Endothelial cell of umbilical vein (primary cell): ENCODE measurements around the gene KDM4C. TPM values are rescaled to one million over a fixed set of nuclear protein-coding genes. Genes with fewer than 3 reads are reported as not detected.

Source experiments
- BruUV-seq: library from RNA; stranded (reverse); fragments of 400-500 nt; replicated peaks from 2 replicates; lab custom pipeline; 2021; lab: Mats Ljungman, UMichigan
- CTCF ChIA-PET: fragments of 300-600, 350-600 bp; sonication (Branson Sonifier 250); formaldehyde crosslinking; loops from one replicate; lab custom pipeline; 2021; ENCODE audit warnings: antibody characterized with exemption, inconsistent platforms; lab: Charles Lee
- POLR2A ChIA-PET: fragments of 300-600, 350-600 bp; sonication (Branson Sonifier 250); formaldehyde crosslinking; loops from one replicate; lab custom pipeline; 2021; ENCODE audit warnings: antibody characterized with exemption, inconsistent platforms; lab: Charles Lee
- DNase-seq: peaks from one replicate; pipeline ENCODE4 v3.0.0-alpha.2; 2011; ENCODE audit warnings: low read depth, low spot score
- FAIRE-seq: peaks from 2 replicates; lab custom pipeline; 2011; peaks lifted over from hg19 to GRCh38; lab: Jason Lieb, UNC
- H2AFZ ChIP-seq: 2 replicates; pipeline ENCODE4 v1.6.0; 2012; ENCODE audit warnings: low read depth, low read length, control low read depth, inconsistent platforms
- H3K27ac ChIP-seq: 2 replicates; pipeline ENCODE4 v1.5.1; 2011; ENCODE audit warnings: low read depth, mild to moderate bottlenecking, control low read depth, low read length, moderate library complexity; ENCODE audit not compliant: insufficient read depth
- H3K27me3 ChIP-seq, 2 experiments: 2 replicates each; pipeline versions ENCODE4 v1.6.0 to v1.6.1; 2011; ENCODE audit warnings: low read length in 2 of 2, mixed read lengths in 1 of 2; ENCODE audit not compliant: control insufficient read depth in 2 of 2, insufficient read depth in 2 of 2
- H3K36me3 ChIP-seq, 2 experiments: 2 replicates in 1 of 2; 3 replicates in 1 of 2; pipeline ENCODE4 v1.5.1; 2011; ENCODE audit warnings: low read length in 2 of 2, mild to moderate bottlenecking in 1 of 2, moderate library complexity in 1 of 2; ENCODE audit not compliant: control insufficient read depth in 2 of 2, insufficient read depth in 2 of 2; ENCODE audit errors: extremely low read depth in 1 of 2
- H3K4me1 ChIP-seq: 3 replicates; pipeline ENCODE4 v1.5.1; 2011; ENCODE audit warnings: mild to moderate bottlenecking, low read length; ENCODE audit not compliant: control insufficient read depth, insufficient read depth; ENCODE audit errors: extremely low read depth
- H3K4me2 ChIP-seq: 2 replicates; pipeline ENCODE4 v1.6.1; 2011; ENCODE audit warnings: low read length, control low read depth, mixed read lengths; ENCODE audit not compliant: insufficient read depth
- H3K4me3 ChIP-seq, 3 experiments: fragments of 200-600 bp in 1 of 3; sonication (generic), shearing (Covaris generic) in 1 of 3; replicated peaks in 1 of 3; 2 replicates each; pipeline ENCODE4 v1.5.1; 2011 to 2016; ENCODE audit warnings: control low read depth in 3 of 3, low read length in 3 of 3, mild to moderate bottlenecking in 2 of 3, inconsistent platforms in 1 of 3, low read depth in 1 of 3, moderate library complexity in 1 of 3; ENCODE audit not compliant: insufficient read depth in 1 of 3
- H3K79me2 ChIP-seq: 2 replicates; pipeline ENCODE4 v1.6.0; 2012; ENCODE audit warnings: low read length, inconsistent platforms; ENCODE audit not compliant: control insufficient read depth, insufficient read depth
- H3K9ac ChIP-seq: replicated peaks from 2 replicates; pipeline ENCODE3; 2011; ENCODE audit warnings: low read length, control low read depth; ENCODE audit not compliant: insufficient read depth; ENCODE audit errors: extremely low read depth
- H3K9me1 ChIP-seq: replicated peaks from 3 replicates; pipeline ENCODE4 v1.6.0; 2011; ENCODE audit warnings: mild to moderate bottlenecking, low read length; ENCODE audit not compliant: control insufficient read depth, insufficient read depth; ENCODE audit errors: extremely low read depth
- H3K9me3 ChIP-seq: replicated peaks from 2 replicates; pipeline ENCODE4 v1.5.1; 2012; ENCODE audit warnings: low read length, inconsistent platforms; ENCODE audit not compliant: control insufficient read depth, insufficient read depth
- H4K20me1 ChIP-seq: replicated peaks from 2 replicates; pipeline ENCODE3; 2011; ENCODE audit warnings: mild to moderate bottlenecking, low read length; ENCODE audit not compliant: control insufficient read depth, insufficient read depth; ENCODE audit errors: extremely low read depth
- CTCF ChIP-seq, 2 donors: IDR thresholded peaks; 1 replicate in 1 of 2; 2 replicates in 1 of 2; pipeline ENCODE4 v1.5.1; 2011; ENCODE audit warnings: low read length in 2 of 2, mild to moderate bottlenecking in 2 of 2, moderate library complexity in 2 of 2, control low read depth in 1 of 2, inconsistent platforms in 1 of 2, low read depth in 1 of 2; ENCODE audit not compliant: insufficient read depth in 1 of 2; ENCODE audit errors: extremely low read depth in 1 of 2
- EZH2 ChIP-seq: IDR thresholded peaks from 2 replicates; pipeline ENCODE4 v1.6.1; 2012; ENCODE audit warnings: borderline replicate concordance, low read depth, mild to moderate bottlenecking, moderate library complexity, low read length, inconsistent platforms; ENCODE audit not compliant: severe bottlenecking
- FOS ChIP-seq: IDR thresholded peaks from 2 replicates; pipeline ENCODE4 v1.6.1; 2011; ENCODE audit warnings: mild to moderate bottlenecking, low read length, moderate library complexity, borderline replicate concordance; ENCODE audit not compliant: insufficient read depth
- JUN ChIP-seq: IDR thresholded peaks from 2 replicates; pipeline ENCODE4 v1.6.1; 2011; ENCODE audit warnings: borderline replicate concordance, low read depth; ENCODE audit not compliant: insufficient read length, insufficient read depth
- MYC ChIP-seq: IDR thresholded peaks from one replicate; pipeline ENCODE4 v1.6.1; 2011; ENCODE audit warnings: mild to moderate bottlenecking, low read depth, low read length
- POLR2AphosphoS5 ChIP-seq: IDR thresholded peaks from 2 replicates; pipeline ENCODE4 v1.6.1; 2012; ENCODE audit warnings: low read depth, mild to moderate bottlenecking, control low read depth, low read length, moderate library complexity; ENCODE audit not compliant: insufficient read depth
- dilution Hi-C: fragments of 300-500 bp; cut with MboI; formaldehyde crosslinking; loops from one replicate; pipeline ENCODE4 v1.15.0; 2019; ENCODE audit warnings: low sequenced_read_pairs; ENCODE audit not compliant: extremely low pct_ligation_motif_present
- intact Hi-C: fragments of 100-400 bp; cut with micrococcal nuclease; formaldehyde crosslinking; loops from one replicate; pipeline ENCODE4 v1.10.0; 2022
- polyA plus RNA-seq, 4 experiments: library from polyadenylated mRNA; depleted of rRNA in 3 of 4; stranded (reverse) in 3 of 4; unstranded in 1 of 4; fragments of >200 nt; gene quantifications; 2 replicates each; pipeline versions ENCODE4 v1.2.1 to v1.2.3, GENCODE V29; 2011 to 2012; ENCODE audit warnings: missing spikeins in 1 of 4
- total RNA-seq: library from RNA; stranded (reverse); gene quantifications from 2 replicates; pipeline ENCODE4 v1.2.3, GENCODE V29; 2021
- TF ChIP-seq, protein P1 (sequence below): IDR thresholded peaks from 2 replicates; pipeline ENCODE4 v1.6.1; 2011; ENCODE audit not compliant: insufficient read depth, insufficient read length

KDM4C gene
- total and polyA plus RNA-seq, 2 donors (not counting 3 experiments of a cell fraction or from before 2014, with no cell fraction given): 5.4 to 15.0 TPM

- Histone ChIP-seq H3K36me3 (peaks cover 0 to 2% of the 10 kb centered on the region in 2 experiments), H3K9me3 (no peaks in the 10 kb centered on the region), H3K4me3 (no peak overlapping the region), H2AFZ (no peak overlapping the region), H3K4me2 (no peak overlapping the region), H4K20me1 (no peaks in the 10 kb centered on the region), H3K27ac (no peak overlapping the region), H3K9ac (no peak overlapping the region), H3K27me3 (no peaks in the 10 kb centered on the region), H3K4me1 (no peaks in the 10 kb centered on the region), H3K79me2 (no peaks in the 10 kb centered on the region), H3K9me1 (no peaks in the 10 kb centered on the region)
- dilution Hi-C loops (no loop called here), intact Hi-C loops (no loop called here)
- BruUV-seq: no TSS peak
- ChIA-PET CTCF (interaction anchor here (0.8 to 1.3 kb wide), 2 partner anchors 26 to 32 kb away, joined by 3 read pairs; no protein-coding TSS in a partner anchor), POLR2A (no interaction called here)
- TF ChIP-seq CTCF (IDR thresholded peaks at IDR 0.05; ENCODE audit: extremely low read depth in 1 of 2, insufficient read depth in 1 of 2, low read depth in 1 of 2, low read length in 2 of 2): no peak
- TF ChIP-seq JUN: no peak
- no peak for TF ChIP-seq POLR2AphosphoS5
- TF ChIP-seq MYC: no peak
- TF ChIP-seq FOS: no peak
- TF ChIP-seq EZH2: no peak
- TF ChIP-seq, protein P1, sequence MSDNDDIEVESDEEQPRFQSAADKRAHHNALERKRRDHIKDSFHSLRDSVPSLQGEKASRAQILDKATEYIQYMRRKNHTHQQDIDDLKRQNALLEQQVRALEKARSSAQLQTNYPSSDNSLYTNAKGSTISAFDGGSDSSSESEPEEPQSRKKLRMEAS: no peak
- FAIRE-seq (no peak), DNase-seq (no peak)
Measured at GRCh38 chr9:7150153-7150890, 392.5 kb downstream of the KDM4C start.
